GM11168 (cell line): Measurements from ENCODE around the gene DLL1.

ENCODE experiments used
- in situ Hi-C: fragments of 300-500 bp; cut with MboI; formaldehyde crosslinking; loops from one replicate; pipeline ENCODE4 v1.12.0; 2022; ENCODE audit warnings: low sequenced_read_pairs; ENCODE audit not compliant: unreplicated experiment

Gene DLL1

GRCh38 chr6:170235391-170236125, 55.3 kb downstream of the DLL1 start:
- in situ Hi-C loops, result loop anchor here (25.0 kb wide), 1 partner anchor 148 kb away; no protein-coding TSS in a partner anchor

DNA sequence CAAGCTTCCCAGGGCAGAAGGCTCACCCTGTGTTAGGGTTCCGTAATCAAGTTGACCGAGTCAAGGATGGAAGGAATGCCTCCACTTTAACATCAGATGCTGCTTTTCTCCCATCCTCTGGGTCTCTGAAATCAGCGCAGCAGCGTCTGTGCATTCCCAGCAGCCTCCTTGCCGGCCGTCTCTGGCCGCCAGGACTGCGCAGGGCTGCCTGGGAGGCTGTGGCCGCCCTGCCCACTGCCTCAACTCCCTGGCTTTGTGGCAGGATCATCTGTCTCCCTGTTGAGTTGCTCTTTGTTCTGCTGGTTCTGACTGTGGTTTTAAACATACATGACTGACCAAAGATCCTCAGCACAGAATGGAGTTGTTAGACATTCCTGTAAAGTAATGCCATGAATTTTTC, 56.5 kb downstream of the DLL1 start:
- in situ Hi-C loops, result loop anchor here (25.0 kb wide), 1 partner anchor 147 kb away; no protein-coding TSS in a partner anchor

- in situ Hi-C loops, result loop anchor here (25.0 kb wide), 1 partner anchor 146 kb away; no protein-coding TSS in a partner anchor
Measured at GRCh38 chr6:170233286-170234205, 57.3 kb downstream of the DLL1 start.
